Measurements from ENCODE around the gene LY86.

LY86 gene

GRCh38 chr6:6570929-6571671, 17.4 kb upstream of the LY86 start:
- DNase-seq (ENCODE audit: low read depth): no peak

GRCh38 chr6:6575143-6575542, 13.4 kb upstream of the LY86 start:
- no peak for DNase-seq (ENCODE audit: low read depth)

- DNase-seq (ENCODE audit: low read depth): no peak
Observed at GRCh38 chr6:6577735-6578134, 10.8 kb upstream of the LY86 start.

GRCh38 chr6:6579281-6579680, 9.2 kb upstream of the LY86 start:
- no peak for DNase-seq (ENCODE audit: low read depth)

- no peak for DNase-seq (ENCODE audit: low read depth)
Observed at GRCh38 chr6:6580225-6580856, 8.2 kb upstream of the LY86 start.

- DNase-seq (ENCODE audit: low read depth): no peak
Observed at GRCh38 chr6:6581054-6581453, 7.5 kb upstream of the LY86 start.

- DNase-seq (ENCODE audit: low read depth): no peak
Observed at GRCh38 chr6:6582131-6582530, 6.4 kb upstream of the LY86 start.

- DNase-seq (ENCODE audit: low read depth): no peak
Observed at GRCh38 chr6:6583836-6584235, 4.7 kb upstream of the LY86 start.

- DNase-seq (ENCODE audit: low read depth): no peak
Observed at GRCh38 chr6:6584310-6585002, 4.1 kb upstream of the LY86 start.

- no peak for DNase-seq (ENCODE audit: low read depth)
Observed at GRCh38 chr6:6585003-6585311, 3.6 kb upstream of the LY86 start.

GRCh38 chr6:6586167-6586566, 2.4 kb upstream of the LY86 start:
- no peak for DNase-seq (ENCODE audit: low read depth)

GRCh38 chr6:6586671-6587526, 1.6 kb upstream of the LY86 start:
- no peak for DNase-seq (ENCODE audit: low read depth)

GRCh38 chr6:6587696-6588063, 840 bp upstream of the LY86 start:
- no peak for DNase-seq (ENCODE audit: low read depth)

GRCh38 chr6:6588924-6589709, 597 bp downstream of the LY86 start:
- DNase-seq (ENCODE audit: low read depth): no peak

GRCh38 chr6:6590530-6590929, 2.0 kb downstream of the LY86 start:
- no peak for DNase-seq (ENCODE audit: low read depth)

- DNase-seq (ENCODE audit: low read depth): no peak
Observed at GRCh38 chr6:6591778-6592465, 3.4 kb downstream of the LY86 start.

- DNase-seq (ENCODE audit: low read depth): no peak
Observed at GRCh38 chr6:6592826-6593475, 4.4 kb downstream of the LY86 start.

GRCh38 chr6:6593867-6594468, 5.4 kb downstream of the LY86 start:
- no peak for DNase-seq (ENCODE audit: low read depth)

GRCh38 chr6:6595025-6595424, 6.5 kb downstream of the LY86 start:
- DNase-seq (ENCODE audit: low read depth): no peak

GRCh38 chr6:6595952-6596351, 7.4 kb downstream of the LY86 start:
- no peak for DNase-seq (ENCODE audit: low read depth)
